ENCODE results near the gene NR2F2. TPM values are rescaled to one million over a fixed set of nuclear protein-coding genes. Genes with fewer than 3 reads are reported as not detected.

Gene NR2F2
- total RNA-seq, 1 donor from 2014 or later: not detected

DNA sequence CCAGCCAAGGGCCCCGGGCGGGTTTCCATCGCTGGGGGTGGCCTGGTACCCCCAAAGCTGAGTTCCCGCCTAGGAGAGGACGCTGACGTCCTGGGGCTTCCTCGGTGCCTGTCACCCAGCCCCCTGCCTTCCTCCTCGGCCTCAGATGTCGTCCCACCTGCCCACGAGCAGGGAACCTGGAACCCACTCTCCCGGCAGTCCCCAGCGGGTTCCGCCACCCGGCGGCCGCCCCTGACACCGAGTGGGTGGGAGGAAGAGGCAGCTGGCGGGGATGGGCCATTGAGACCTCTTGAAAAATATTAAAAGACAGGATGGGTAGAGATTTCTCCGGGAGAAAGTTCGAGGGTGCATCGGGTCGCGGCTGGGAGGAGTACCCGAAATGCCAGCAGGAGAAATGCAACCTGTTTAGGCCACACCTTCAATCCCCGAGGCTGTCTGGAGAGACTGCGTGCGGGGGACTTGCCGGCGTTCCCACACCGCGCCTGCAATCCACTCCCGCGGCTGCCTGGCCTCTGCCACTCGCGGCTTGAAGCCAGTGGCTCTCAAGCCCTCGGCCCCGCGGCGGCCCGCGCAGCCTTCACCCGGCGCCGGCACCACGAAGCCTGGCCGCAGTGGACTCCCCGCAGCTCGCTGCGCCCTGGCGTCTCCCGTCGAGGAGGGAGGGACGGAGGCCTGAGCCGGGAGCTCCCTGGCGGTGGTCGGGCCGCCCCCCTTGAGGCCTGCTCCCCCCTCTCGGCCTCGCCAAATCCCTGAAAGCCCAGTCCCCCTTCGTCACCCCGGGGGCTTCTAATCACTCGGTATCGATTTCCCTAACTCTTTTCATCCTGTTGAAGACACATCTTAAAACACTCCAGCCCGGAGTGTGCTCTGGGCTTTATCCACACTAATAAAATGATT is 8.6 kb upstream of the NR2F2 start:
- no peaks in the 10 kb centered on the region for H3K9me3 Mint-ChIP-seq
- POLR2A ChIA-PET: no interaction called here
- DNase-seq: no peak
- H3K36me3 Mint-ChIP-seq (ENCODE audit: low read depth): no peaks in the 10 kb centered on the region
- H3K4me1 Mint-ChIP-seq: peaks cover 2% of the 10 kb centered on the region
- H3K4me3 Mint-ChIP-seq: no peak overlapping the region
- intact Hi-C loops (cut with micrococcal nuclease): no loop called here
- no peak for ATAC-seq (ENCODE audit: low read depth)
- peaks cover 52% of the 10 kb centered on the region for H3K27me3 Mint-ChIP-seq
- no peak for TF ChIP-seq CTCF (IDR thresholded peaks at IDR 0.05)
- no peak overlapping the region for H3K27ac Mint-ChIP-seq
- CTCF ChIA-PET: no interaction called here

- peaks cover 57% of the 10 kb centered on the region for H3K27me3 Mint-ChIP-seq
- POLR2A ChIA-PET: no interaction called here
- no peak overlapping the region for H3K27ac Mint-ChIP-seq
- H3K4me3 Mint-ChIP-seq: no peak overlapping the region
- no peak for TF ChIP-seq CTCF (IDR thresholded peaks at IDR 0.05)
- no peaks in the 10 kb centered on the region for H3K36me3 Mint-ChIP-seq (ENCODE audit: low read depth)
- CTCF ChIA-PET: no interaction called here
- no peaks in the 10 kb centered on the region for H3K9me3 Mint-ChIP-seq
- H3K4me1 Mint-ChIP-seq: peaks cover 5% of the 10 kb centered on the region
- no peak for DNase-seq
- intact Hi-C loops (cut with micrococcal nuclease): no loop called here
- ATAC-seq (ENCODE audit: low read depth): no peak
These were observed 7.8 kb upstream of the NR2F2 start for GRCh38 chr15:96322536-96323318.

DNA sequence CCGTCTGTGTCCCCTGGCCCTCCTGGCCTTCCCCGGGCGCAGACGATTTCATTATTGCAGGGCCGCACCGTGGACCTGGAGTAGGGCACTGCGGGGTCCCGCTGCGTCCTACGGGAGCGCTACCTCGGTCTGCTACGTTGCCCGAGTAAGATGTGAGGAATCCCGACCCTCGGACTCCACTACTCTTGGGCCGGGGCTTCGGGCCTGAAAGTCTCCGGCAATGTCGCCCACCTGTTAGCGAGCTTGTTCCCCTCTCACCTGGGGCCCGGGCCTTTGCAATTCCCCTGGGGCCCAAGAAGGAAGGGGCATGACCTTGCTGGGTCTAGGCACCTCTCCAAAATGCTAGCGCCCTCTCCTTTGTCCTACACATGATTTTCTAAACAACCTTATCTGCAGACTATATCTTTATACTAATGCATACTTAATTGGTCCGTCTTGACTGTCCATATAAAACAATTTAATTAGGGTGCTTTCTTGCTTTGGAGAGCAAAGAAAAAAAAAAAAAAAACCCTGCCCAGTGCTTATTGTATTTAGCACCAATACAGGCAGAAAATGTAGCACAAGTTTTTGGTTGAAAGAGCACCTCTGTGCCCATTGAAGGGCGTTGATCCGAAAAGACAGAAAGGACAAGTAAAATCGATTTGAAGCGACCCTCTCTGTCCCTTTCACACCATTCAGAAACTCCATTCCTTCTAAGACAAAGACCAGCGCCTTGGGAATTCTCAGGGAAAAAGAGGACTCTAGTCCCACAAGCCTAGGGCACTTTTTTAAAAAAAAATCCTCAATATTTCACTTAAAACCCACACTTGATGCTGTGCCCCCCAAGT is 7.0 kb upstream of the NR2F2 start:
- Mint-ChIP-seq H3K4me1 (peaks cover 5% of the 10 kb centered on the region), H3K27ac (no peak overlapping the region), H3K9me3 (no peaks in the 10 kb centered on the region), H3K4me3 (no peak overlapping the region), H3K36me3 (ENCODE audit: low read depth) (no peaks in the 10 kb centered on the region), H3K27me3 (peaks cover 64% of the 10 kb centered on the region)
- TF ChIP-seq CTCF (IDR thresholded peaks at IDR 0.05): no peak
- intact Hi-C loops (cut with micrococcal nuclease): no loop called here
- CTCF ChIA-PET: no interaction called here
- ATAC-seq (ENCODE audit: low read depth): no peak
- no peak for DNase-seq
- POLR2A ChIA-PET: no interaction called here

DNA sequence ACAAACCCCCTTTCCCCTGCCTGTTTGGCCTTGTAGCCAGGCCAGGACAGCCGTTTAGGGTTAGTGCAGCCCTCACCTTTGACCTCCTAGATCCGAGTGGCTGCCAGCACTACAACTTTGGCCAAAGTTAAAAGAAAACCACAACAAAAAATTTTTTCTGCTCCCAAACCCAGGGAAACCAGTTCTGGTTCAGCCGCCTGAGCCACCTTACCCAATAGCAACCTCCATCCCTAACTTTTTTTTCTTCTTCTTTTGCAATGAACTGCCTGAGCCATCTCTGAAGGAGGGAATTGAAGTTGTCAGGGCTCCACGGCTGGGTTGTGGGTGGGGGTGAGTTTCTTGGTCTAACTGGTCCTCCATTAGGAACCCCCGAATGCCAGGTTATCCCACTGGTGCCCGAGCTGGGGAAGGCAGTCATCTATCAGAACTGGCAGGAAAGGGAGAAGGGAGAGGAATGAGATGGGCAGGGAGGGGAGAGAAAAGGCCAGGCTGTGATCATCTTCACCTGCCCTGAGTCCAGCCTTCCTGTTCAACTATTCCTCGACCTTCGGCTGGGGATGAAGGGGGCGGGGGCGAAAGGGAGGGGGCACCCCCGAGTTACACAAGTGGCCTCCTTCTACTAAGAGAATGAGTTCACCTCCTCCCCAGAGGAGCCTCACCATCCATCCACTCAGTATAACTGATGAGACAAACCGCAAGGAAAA is 6.2 kb upstream of the NR2F2 start:
- Mint-ChIP-seq H3K36me3 (ENCODE audit: low read depth) (no peaks in the 10 kb centered on the region), H3K27me3 (peaks cover 69% of the 10 kb centered on the region), H3K9me3 (no peaks in the 10 kb centered on the region), H3K4me1 (peaks cover 5% of the 10 kb centered on the region), H3K4me3 (no peak overlapping the region), H3K27ac (no peak overlapping the region)
- TF ChIP-seq CTCF (IDR thresholded peaks at IDR 0.05): no peak
- ChIA-PET CTCF (no interaction called here), POLR2A (no interaction called here)
- intact Hi-C loops (cut with micrococcal nuclease): no loop called here
- DNase-seq (no peak), ATAC-seq (ENCODE audit: low read depth) (no peak)
